Keratinocyte (primary cell): ENCODE results near the gene SNRNP27. TPM values are rescaled to one million over a fixed set of nuclear protein-coding genes. Genes with fewer than 3 reads are reported as not detected.

Experiments used
- DNase-seq: peaks from one replicate; pipeline ENCODE4 v3.0.0-alpha.2; 2011; ENCODE audit warnings: low read depth, missing footprints, low spot score
- FAIRE-seq: peaks from 2 replicates; lab custom pipeline; 2011; peaks lifted over from hg19 to GRCh38; lab: Jason Lieb, UNC
- H2AFZ ChIP-seq: 2 replicates; pipeline ENCODE4 v1.6.0; 2012; ENCODE audit warnings: low read length, control low read depth, inconsistent platforms; ENCODE audit not compliant: control insufficient read depth
- H3K27ac ChIP-seq: 2 replicates; pipeline ENCODE4 v1.5.1; 2011; ENCODE audit warnings: low read length; ENCODE audit not compliant: control insufficient read depth, insufficient read depth
- H3K27me3 ChIP-seq: 3 replicates; pipeline ENCODE4 v1.6.0; 2011; ENCODE audit warnings: low read length; ENCODE audit not compliant: control insufficient read depth, insufficient read depth; ENCODE audit errors: extremely low read depth
- H3K36me3 ChIP-seq, 2 experiments: 2 replicates in 1 of 2; 3 replicates in 1 of 2; pipeline ENCODE4 v1.5.1; 2011; ENCODE audit warnings: low read length in 2 of 2, mild to moderate bottlenecking in 1 of 2; ENCODE audit not compliant: control insufficient read depth in 2 of 2, insufficient read depth in 2 of 2; ENCODE audit errors: extremely low read depth in 1 of 2
- H3K4me1 ChIP-seq: 3 replicates; pipeline ENCODE4 v1.5.1; 2011; ENCODE audit warnings: low read length; ENCODE audit not compliant: control insufficient read depth, insufficient read depth; ENCODE audit errors: extremely low read depth
- H3K4me2 ChIP-seq: 3 replicates; pipeline ENCODE4 v1.6.0; 2011; ENCODE audit warnings: low read depth, low read length; ENCODE audit not compliant: control insufficient read depth, insufficient read depth; ENCODE audit errors: extremely low read depth
- H3K4me3 ChIP-seq, 3 experiments: fragments of 200-600 bp in 1 of 3; sonication (generic) in 1 of 3; 2 replicates in 2 of 3; 3 replicates in 1 of 3; pipeline ENCODE4 v1.5.1; 2011 to 2016; ENCODE audit warnings: low read length in 3 of 3, mild to moderate bottlenecking in 3 of 3, control low read depth in 2 of 3, inconsistent platforms in 1 of 3, low read depth in 1 of 3, mixed read lengths in 1 of 3, mixed run types in 1 of 3, moderate library complexity in 1 of 3; ENCODE audit not compliant: control insufficient read depth in 2 of 3, insufficient read depth in 2 of 3; ENCODE audit errors: extremely low read depth in 1 of 3
- H3K79me2 ChIP-seq: 2 replicates; pipeline ENCODE4 v1.6.0; 2012; ENCODE audit warnings: low read length; ENCODE audit not compliant: control insufficient read depth, insufficient read depth
- H3K9ac ChIP-seq: 3 replicates; pipeline ENCODE4 v1.6.0; 2011; ENCODE audit warnings: low read length; ENCODE audit not compliant: control insufficient read depth, insufficient read depth; ENCODE audit errors: extremely low read depth
- H3K9me1 ChIP-seq: 3 replicates; pipeline ENCODE4 v1.6.0; 2011; ENCODE audit warnings: low read length; ENCODE audit not compliant: control insufficient read depth, insufficient read depth; ENCODE audit errors: extremely low read depth
- H3K9me3 ChIP-seq: 2 replicates; pipeline ENCODE4 v1.5.1; 2012; ENCODE audit warnings: low read depth, low read length; ENCODE audit not compliant: control insufficient read depth
- H4K20me1 ChIP-seq: 3 replicates; pipeline ENCODE4 v1.6.0; 2011; ENCODE audit warnings: low read length; ENCODE audit not compliant: control insufficient read depth, insufficient read depth; ENCODE audit errors: extremely low read depth
- EZH2 ChIP-seq: IDR thresholded peaks from one replicate; pipeline ENCODE4 v1.6.1; 2012; ENCODE audit warnings: inconsistent platforms, mild to moderate bottlenecking, low read length, moderate library complexity
- dilution Hi-C: fragments of 300-500 bp; cut with MboI; formaldehyde crosslinking; loops from one replicate; pipeline ENCODE4 v1.7.0; 2020; ENCODE audit warnings: low sequenced_read_pairs; ENCODE audit not compliant: extremely low pct_ligation_motif_present
- polyA plus RNA-seq, 5 experiments: library from polyadenylated mRNA; depleted of rRNA in 3 of 5; stranded (reverse) in 3 of 5; stranded (forward) in 1 of 5; unstranded in 1 of 5; fragments of >200 nt; gene quantifications; 1 replicate in 1 of 5; 2 replicates in 3 of 5; 3 replicates in 1 of 5; pipeline versions ENCODE4 v1.2.1 to v1.2.3, GENCODE V29; 2011 to 2012; ENCODE audit warnings: missing spikeins in 2 of 5, low read depth in 1 of 5, low replicate concordance in 1 of 5
- TF ChIP-seq, protein P1 (sequence below), 3 experiments: IDR thresholded peaks in 1 of 3; conservative IDR thresholded peaks in 1 of 3; optimal IDR thresholded peaks in 1 of 3; 2 replicates in 2 of 3; 3 replicates in 1 of 3; pipeline versions ENCODE3 to v1.5.1; 2011; ENCODE audit warnings: low read length in 3 of 3, mild to moderate bottlenecking in 3 of 3, moderate library complexity in 2 of 3, control low read depth in 1 of 3, inconsistent platforms in 1 of 3; ENCODE audit not compliant: insufficient read depth in 2 of 3; ENCODE audit errors: extremely low read depth in 1 of 3

Gene SNRNP27
- polyA plus RNA-seq, 1 donor (not counting 4 experiments of a cell fraction or from before 2014, with no cell fraction given): 41.1 TPM

DNA sequence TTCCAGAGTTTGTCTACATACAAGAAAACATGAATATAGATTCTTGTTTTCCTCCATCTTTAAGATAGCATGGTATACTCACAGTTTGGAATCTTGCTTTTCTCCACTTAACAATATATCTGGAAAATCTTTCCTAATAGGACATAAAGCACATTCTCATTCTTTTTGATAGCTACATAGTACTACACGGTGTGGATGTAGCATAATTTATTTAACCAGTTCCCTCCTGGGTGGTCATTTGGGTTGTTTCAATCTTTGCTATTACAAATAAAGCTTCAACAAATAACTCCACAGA is 40.8 kb downstream of the SNRNP27 start:
- no peak overlapping the region for H2AFZ ChIP-seq
- FAIRE-seq: no peak
- dilution Hi-C loops: loop anchor here (10.0 kb wide), 1 partner anchor 130 kb away; no protein-coding TSS in a partner anchor
- no peaks in the 10 kb centered on the region for H3K27me3 ChIP-seq
- TF ChIP-seq EZH2: no peak
- TF ChIP-seq, protein P1, sequence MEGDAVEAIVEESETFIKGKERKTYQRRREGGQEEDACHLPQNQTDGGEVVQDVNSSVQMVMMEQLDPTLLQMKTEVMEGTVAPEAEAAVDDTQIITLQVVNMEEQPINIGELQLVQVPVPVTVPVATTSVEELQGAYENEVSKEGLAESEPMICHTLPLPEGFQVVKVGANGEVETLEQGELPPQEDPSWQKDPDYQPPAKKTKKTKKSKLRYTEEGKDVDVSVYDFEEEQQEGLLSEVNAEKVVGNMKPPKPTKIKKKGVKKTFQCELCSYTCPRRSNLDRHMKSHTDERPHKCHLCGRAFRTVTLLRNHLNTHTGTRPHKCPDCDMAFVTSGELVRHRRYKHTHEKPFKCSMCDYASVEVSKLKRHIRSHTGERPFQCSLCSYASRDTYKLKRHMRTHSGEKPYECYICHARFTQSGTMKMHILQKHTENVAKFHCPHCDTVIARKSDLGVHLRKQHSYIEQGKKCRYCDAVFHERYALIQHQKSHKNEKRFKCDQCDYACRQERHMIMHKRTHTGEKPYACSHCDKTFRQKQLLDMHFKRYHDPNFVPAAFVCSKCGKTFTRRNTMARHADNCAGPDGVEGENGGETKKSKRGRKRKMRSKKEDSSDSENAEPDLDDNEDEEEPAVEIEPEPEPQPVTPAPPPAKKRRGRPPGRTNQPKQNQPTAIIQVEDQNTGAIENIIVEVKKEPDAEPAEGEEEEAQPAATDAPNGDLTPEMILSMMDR (optimal IDR thresholded peaks at IDR 0.05 in 1 of 3, IDR thresholded peaks at IDR 0.05 in 1 of 3, conservative IDR thresholded peaks at IDR 0.05 in 1 of 3; ENCODE audit: extremely low read depth in 1 of 3, insufficient read depth in 2 of 3, low read length in 3 of 3): no peak
- H4K20me1 ChIP-seq: no peaks in the 10 kb centered on the region
- peaks cover 29% of the 10 kb centered on the region for H3K4me1 ChIP-seq
- H3K9me1 ChIP-seq: no peaks in the 10 kb centered on the region
- H3K4me3 ChIP-seq: peak overlapping the region in 1 of 3 experiments; percentile 16
- H3K79me2 ChIP-seq: no peaks in the 10 kb centered on the region
- peak overlapping the region; percentile 49 for H3K9ac ChIP-seq
- no peaks in the 10 kb centered on the region for H3K9me3 ChIP-seq
- peak overlapping the region; percentile 79 for H3K4me2 ChIP-seq
- H3K36me3 ChIP-seq: peaks cover 19 to 39% of the 10 kb centered on the region in 2 experiments
- H3K27ac ChIP-seq: peak overlapping the region; percentile 84
- DNase-seq: no peak

DNA sequence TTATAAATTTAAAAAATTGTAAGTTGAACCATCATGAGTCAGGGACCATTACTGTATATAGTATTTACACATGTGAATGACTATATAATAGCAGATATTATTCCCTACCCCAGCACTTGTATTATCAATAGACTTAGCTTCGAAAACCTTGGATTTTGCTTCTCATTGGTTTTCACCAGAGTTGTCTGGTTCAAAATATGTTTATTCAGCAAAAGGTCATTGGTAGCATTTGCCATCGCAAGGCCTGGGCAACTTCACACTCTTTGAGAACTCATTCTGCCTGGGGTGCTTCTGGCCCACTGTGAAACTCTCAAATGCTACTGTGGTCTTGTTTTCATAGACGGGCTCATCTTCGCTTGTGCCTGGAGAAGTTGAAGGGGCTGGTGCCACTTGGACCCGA is 41.3 kb downstream of the SNRNP27 start:
- no peaks in the 10 kb centered on the region for H4K20me1 ChIP-seq
- dilution Hi-C loops: loop anchor here (10.0 kb wide), 1 partner anchor 130 kb away; no protein-coding TSS in a partner anchor
- H3K9me1 ChIP-seq: no peaks in the 10 kb centered on the region
- peaks cover 29% of the 10 kb centered on the region for H3K4me1 ChIP-seq
- H3K4me2 ChIP-seq: peak overlapping the region; percentile 79
- no peaks in the 10 kb centered on the region for H3K79me2 ChIP-seq
- H3K9ac ChIP-seq: no peak overlapping the region
- no peak overlapping the region for H2AFZ ChIP-seq
- no peak overlapping the region for H3K4me3 ChIP-seq
- DNase-seq (no peak), FAIRE-seq (no peak)
- H3K27ac ChIP-seq: peak overlapping the region; percentile 84
- H3K36me3 ChIP-seq: peaks cover 19 to 39% of the 10 kb centered on the region in 2 experiments
- no peaks in the 10 kb centered on the region for H3K27me3 ChIP-seq
- no peaks in the 10 kb centered on the region for H3K9me3 ChIP-seq
- TF ChIP-seq, protein P1 (optimal IDR thresholded peaks at IDR 0.05 in 1 of 3, IDR thresholded peaks at IDR 0.05 in 1 of 3, conservative IDR thresholded peaks at IDR 0.05 in 1 of 3; ENCODE audit: extremely low read depth in 1 of 3, insufficient read depth in 2 of 3, low read length in 3 of 3): no peak
- no peak for TF ChIP-seq EZH2
